ENCODE results near the gene GRIA1.

The GRIA1 gene

DNA sequence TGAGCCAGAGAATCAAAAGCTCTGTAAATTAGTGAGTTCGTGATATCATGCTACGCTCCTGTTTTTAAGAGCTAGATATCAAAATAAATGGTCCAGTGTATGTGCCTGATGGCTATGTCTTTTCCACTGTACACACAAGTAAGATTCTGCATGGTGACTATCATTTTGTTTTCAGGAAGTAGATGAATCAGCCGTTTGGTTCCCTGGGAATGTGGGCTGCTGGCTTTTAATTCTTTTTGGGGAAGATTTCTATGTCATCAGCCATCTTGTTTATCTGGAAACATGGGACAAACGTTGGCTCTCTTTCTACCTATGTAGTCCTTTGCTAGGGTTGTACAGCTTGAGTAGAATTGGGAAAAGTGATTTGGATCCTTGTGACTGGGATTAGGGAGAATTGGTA, 126.7 kb downstream of the GRIA1 start:
- no peak for FAIRE-seq

GRCh38 chr5:153618307-153618706, 127.8 kb downstream of the GRIA1 start:
- no peak for FAIRE-seq

DNA sequence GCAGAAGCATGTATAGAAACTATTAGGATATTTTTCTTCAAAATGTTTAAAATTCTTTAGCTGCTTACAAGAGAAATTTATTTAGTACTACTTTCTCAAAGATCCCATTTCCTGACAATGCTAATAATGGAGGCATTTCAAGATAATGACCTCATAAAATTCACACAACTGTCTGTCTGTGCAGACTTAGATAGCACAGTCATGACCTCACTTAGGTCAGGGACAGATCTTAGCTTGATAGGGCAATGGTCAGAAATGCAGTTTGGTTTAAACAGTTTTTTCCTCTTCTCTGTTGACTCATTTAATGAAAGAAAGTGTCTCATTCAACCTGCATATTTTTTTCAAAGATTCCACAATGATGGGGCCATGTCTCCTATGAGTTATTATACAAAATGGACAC, 128.4 kb downstream of the GRIA1 start:
- no peak for FAIRE-seq

DNA sequence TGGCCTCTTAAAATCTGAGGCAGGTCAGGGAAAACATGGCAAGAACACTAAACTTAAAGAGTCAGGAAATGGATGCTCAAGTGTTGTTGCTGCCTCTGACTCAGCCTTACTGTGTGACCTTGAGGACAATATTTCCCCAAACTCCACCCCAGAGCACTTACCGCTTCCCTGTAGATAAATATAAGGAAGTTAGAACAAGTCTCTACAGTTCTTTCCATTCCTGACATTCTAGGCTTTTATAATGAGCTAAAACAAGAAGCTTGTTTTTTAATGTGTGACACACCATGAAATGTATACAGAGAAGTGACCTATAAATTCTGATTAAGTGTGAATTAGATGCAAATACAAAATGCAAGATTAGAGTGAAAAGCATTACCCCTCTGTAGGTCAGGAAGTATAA, 129.3 kb downstream of the GRIA1 start:
- no peak for FAIRE-seq

- FAIRE-seq: no peak
Observed at GRCh38 chr5:153623124-153623523, 132.7 kb downstream of the GRIA1 start.

DNA sequence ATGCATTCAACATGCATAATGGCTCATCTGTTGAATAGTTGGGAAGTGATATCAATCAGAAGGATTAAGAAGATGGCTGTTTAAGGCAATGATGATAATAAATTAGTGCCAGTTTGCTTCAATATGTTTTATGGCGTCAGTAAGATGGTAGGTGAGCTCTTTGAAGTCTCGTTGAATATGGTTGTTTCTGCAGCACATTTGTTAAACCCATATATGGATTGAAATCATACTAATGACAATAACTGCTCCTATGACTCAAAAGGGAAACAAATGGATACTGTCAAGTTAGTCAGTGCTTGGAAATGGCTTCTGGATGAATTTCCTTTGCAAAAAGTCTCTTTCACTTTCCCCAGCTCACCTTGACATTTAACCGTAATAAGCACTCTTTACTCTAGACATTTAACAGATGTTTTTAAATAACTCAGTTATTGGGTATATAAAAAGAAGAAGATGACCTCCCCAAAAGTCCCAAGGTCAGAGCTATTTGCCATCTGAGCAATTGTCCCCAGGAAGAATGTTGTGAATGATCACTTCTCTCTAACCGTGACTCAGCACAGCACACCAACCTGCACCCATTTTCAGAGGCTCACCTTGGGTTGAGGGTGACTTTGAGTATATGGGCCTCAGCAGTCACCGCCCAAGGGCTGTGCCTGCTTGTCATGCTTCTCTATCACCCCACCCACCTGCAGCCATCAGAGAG, 133.4 kb downstream of the GRIA1 start:
- no peak for FAIRE-seq

DNA sequence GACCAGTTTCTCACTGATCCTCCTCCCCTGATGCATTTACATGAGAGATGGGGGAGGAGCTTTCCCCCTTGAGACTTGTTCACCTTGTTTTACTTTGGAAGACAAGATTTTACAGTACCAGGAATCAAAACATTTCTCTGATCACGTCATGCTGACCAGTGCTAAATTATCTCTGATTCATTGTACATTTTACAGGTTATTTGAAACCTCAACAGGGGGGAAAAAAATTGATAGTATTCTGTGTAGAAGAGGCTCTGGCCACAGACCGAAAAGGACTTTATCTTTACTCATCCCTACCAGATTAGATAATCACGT, 133.9 kb downstream of the GRIA1 start:
- FAIRE-seq: no peak

DNA sequence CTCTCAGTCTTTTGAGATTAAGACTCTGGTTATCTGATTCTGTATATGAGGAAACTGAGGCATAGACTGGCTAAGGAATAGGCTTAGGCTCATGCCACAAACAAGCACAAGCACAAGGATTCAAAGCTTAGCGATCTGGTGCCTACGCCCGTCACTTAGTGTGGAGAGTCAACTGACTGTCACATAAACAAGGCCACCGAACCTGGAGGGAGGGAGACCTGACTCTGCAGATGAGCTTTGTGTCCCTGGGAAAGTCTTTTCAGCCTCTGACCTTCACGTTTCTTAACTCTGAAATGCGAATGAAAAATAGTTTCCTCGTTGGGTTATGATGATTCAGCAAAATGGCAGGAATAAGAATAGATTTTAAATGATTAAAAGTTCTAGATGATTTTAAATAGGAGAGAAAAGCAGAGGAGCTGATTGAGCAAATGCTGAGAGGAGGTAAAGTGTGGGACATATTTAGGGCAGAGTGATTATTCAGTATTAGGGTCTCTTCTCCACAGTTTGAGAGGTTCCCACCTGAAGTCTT, 135.4 kb downstream of the GRIA1 start:
- FAIRE-seq: no peak

DNA sequence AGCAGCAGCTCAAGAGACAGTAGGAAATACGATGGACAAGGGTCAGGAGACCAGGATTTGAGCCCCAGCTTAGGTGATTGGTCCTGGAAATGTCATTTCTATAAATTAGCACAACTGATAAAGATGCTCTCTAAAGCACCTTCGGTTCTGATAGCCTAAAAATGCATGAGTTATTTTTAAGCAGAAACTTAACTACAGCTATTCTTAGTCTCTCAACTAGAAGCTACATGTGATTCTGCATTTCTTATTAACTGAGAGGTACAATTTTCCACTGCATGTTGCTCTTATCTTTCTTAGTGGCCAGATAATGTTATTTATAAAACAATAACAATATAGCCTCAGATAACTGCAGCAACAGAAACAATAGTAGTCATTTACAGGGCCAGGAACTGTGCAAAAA, 136.4 kb downstream of the GRIA1 start:
- no peak for FAIRE-seq

GRCh38 chr5:153629027-153629895, 138.8 kb downstream of the GRIA1 start:
- FAIRE-seq: no peak

GRCh38 chr5:153630546-153630945, 140.1 kb downstream of the GRIA1 start:
- FAIRE-seq: no peak

- no peak for FAIRE-seq
Observed at GRCh38 chr5:153632748-153633290, 142.3 kb downstream of the GRIA1 start.

- FAIRE-seq: no peak
Observed at GRCh38 chr5:153636670-153637451, 146.4 kb downstream of the GRIA1 start.

GRCh38 chr5:153640293-153640692, 149.8 kb downstream of the GRIA1 start:
- FAIRE-seq: no peak

DNA sequence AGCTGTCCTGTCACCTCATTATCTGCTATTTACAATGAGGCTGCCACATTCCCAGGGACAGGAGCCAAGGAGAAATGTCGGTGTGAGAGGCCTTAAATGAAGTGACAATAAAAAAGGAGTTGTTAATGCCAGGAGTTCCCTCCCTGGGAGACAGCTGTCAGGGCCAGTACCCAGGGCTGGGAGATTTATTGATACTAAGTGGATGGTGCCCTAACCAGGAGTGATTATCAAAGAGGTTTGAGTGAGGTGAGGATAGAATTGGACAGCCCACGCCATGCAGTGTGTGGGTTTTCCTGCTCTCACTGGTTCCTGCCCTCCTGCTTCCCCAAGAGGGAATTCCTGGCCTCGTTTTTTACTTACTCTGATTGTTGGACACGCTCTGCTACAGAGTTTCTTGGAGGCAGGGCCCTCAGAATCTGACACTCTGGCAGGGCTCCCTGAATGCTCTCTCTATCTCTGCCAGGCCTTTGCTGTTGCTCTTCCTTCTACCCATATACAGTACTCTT, 150.8 kb downstream of the GRIA1 start:
- FAIRE-seq: no peak

- no peak for FAIRE-seq
Observed at GRCh38 chr5:153654504-153655200, 164.2 kb downstream of the GRIA1 start.

DNA sequence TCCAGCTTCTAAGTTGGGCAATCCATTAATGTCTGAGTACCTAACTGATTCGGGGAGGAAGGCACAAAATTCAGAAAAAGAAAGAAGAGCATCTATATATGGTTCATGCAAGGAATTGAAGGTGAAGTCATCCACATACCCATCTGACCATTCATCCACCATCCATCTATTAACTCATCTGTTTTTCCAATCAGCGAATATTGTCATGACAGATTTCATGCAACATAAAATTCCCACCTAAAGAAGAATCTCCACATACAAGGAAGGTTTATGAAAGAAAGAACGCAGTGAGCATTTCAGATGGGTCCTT, 164.7 kb downstream of the GRIA1 start:
- no peak for FAIRE-seq

DNA sequence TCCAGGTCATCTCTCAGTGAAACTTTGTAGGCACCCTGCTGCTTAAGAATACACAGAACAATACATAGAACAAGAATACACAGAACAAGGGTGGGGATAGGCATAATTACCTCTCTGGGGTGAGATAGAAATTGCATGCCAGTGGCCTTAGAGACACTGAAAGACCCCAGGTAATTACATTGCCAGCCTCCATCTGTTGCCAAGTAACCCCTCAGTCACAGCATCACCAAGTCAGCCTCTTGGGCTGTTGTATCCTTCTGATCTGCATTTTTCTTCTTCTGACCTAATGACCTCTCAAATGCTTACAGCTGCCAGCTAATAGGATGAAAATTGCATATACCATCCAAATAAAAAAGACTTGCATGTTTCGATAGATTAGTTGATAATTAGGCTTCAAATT, 167.7 kb downstream of the GRIA1 start:
- FAIRE-seq: no peak

DNA sequence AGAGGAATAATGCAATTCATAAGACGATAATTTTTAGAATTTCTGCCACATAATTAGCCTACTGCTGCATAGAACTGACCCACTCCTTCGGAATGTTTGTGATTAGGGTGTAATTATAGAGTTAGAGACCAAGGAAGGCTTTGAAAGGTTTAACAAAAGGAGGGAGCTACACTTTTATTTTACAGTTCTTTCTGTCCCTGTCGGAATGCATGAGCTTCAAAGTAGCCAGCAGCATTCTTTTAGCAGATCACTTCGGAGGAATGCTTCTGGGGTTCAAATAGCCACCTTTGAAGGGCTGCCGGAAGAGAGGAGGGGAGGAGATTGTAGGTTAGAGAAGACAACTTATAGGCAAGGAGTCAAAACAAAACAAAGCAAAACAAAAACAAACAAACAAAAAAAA, 168.1 kb downstream of the GRIA1 start:
- FAIRE-seq: no peak

DNA sequence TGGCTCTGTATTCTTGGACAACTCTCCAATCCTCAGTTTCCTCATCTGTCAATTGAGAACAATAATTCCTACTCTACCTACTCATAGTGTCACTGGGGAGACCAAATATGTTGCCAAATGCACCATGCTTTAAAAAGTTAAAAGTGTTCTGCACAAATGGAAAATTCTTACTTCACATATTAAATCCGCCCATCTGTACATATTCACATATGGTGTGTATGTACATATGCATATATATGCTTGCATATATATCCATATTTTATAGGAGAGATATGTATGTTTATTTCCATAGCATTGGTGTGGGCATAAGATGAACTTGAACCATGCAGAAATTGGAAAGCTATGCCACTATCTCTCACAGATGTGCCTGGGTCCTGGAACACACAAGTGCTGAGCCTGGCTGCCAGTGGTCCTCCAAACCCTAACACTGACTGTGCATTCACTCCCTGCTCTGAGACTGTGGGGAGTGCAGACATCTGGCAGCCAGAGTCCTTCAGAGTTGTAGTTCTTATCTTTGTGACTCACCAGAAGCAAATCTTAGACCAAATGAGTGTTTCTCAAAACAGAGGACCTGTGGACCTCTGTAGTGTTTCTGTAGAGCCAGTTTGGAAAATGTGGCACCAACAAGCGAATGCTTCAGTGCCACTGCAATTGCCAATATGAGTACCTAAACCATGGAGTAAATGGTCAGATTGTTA, 168.7 kb downstream of the GRIA1 start:
- no peak for FAIRE-seq

DNA sequence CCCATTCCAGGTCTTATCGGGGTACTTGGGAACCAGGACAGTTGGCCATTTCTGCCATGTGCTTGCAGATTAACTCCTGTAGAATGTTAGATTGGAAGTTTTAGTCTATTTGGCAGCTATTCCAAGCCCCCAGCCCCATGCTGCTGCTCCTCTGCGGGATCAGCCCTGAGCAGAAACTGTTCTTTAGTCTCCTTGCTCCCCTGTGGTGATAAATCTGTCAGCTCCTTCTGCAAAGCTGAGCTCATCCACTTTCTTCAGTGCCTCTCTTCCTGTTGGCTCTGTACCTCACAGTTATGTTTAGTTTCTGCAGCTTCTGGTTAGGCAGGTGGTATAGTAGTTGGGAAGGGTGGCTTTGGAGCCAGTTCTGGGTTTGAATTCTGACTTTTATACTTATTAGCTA, 170.4 kb downstream of the GRIA1 start:
- no peak for FAIRE-seq

DNA sequence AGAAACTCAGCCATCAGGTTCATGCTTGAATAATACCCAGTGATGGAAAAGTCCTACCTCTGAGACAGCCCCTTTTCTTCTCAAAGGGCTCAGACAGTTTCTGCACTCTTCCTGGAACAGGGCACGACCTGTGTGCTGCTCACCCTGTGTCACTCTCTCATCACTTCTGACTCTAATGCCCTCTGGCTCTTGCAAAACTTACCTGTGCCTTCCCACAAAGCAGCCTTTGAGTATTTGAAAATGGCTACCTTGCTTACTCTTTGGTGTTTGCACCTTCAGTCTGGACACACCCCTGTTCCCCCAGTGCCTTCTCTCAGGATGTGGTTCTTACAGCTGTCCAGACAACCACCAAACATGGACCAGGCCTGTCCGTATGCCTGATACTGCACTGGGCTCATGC, 171.4 kb downstream of the GRIA1 start:
- no peak for FAIRE-seq
